Spleen (tissue), 7 donors: ENCODE measurements around the gene FNBP1L.

Experiments used
- CTCF ChIP-seq, 11 experiments: fragments of 200-600 bp in 7 of 11; fragments of 450-650 bp in 4 of 11; sonication (generic) in 4 of 11; IDR thresholded peaks in 8 of 11; conservative IDR thresholded peaks in 3 of 11; 1 replicate in 7 of 11; 2 replicates in 4 of 11; pipeline versions ENCODE4 v1.4.0 to v1.8.0; 2016 to 2021; ENCODE audit warnings: antibody characterized with exemption in 11 of 11, inconsistent platforms in 4 of 11, mild to moderate bottlenecking in 1 of 11
- POLR2A ChIP-seq, 3 donors: fragments of 450-650 bp; IDR thresholded peaks; one replicate each; pipeline ENCODE4 v1.5.1; 2017; ENCODE audit warnings: antibody characterized with exemption in 3 of 3, mild to moderate bottlenecking in 1 of 3
- POLR2AphosphoS5 ChIP-seq, 3 donors: sonication (generic); formaldehyde crosslinking; IDR thresholded peaks; one replicate each; pipeline ENCODE4 v1.5.1; 2017; ENCODE audit warnings: antibody characterized with exemption in 3 of 3
- donor health status: DM: no; HTN: no; CAD: no; lungs with moderate emphysema.
- donor health status: DM: no; HTN: no; CAD: no.
- donor health status: DM: no; HTN: no; CAD: no.

- no peak for TF ChIP-seq CTCF (IDR thresholded peaks at IDR 0.05 in 8 of 11, conservative IDR thresholded peaks at IDR 0.05 in 3 of 11)
- no peak for TF ChIP-seq POLR2A (IDR thresholded peaks at IDR 0.05)
- TF ChIP-seq POLR2AphosphoS5 (IDR thresholded peaks at IDR 0.05), result no peak
Observed at GRCh38 chr1:93577536-93578432, 129.9 kb downstream of the FNBP1L start.
